Kasumi-1 (cell line): ENCODE data around the gene AXIN1.
"Not testable (repeated sequence)": the region's sequence is repeated elsewhere in the genome, so short reads cannot be mapped to it uniquely, and the experiment has no call there.

Source experiments
- DNase-seq, 2 experiments: peaks; one replicate each; lab custom pipeline; 2025; lab: John Stamatoyannopoulos, UW

The AXIN1 gene

DNA sequence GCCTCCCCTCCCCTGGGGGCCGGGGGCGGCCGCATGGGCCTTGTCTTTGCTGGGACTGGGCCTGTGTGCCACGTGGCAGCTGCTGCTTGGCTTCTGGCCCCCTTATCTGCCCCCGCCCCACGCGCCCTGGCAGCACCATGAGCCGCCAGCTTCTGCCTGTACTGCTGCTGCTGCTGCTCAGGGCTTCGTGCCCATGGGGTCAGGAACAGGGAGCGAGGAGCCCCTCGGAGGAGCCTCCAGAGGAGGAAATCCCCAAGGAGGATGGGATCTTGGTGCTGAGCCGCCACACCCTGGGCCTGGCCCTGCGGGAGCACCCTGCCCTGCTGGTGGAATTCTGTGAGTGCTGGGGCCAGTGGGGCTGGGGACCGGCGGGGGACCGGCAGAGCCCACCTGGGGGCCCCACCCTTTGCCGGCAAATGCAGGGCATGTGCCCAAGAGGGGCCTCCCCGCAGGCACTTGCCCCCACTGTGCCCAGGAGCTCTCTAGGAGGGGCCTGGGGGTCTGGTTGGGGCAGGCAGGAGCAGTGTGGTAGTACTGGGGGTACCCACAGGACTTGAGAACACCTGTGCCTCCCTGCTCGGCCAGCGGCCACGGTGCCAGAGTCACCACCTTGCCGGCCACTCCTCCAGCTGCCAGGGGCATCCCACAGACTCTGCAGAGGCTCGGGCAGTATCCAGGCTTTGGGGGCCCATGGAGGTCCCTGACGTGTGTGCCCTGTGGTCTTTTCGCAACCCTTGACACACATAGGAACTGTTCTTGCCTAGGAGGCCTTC, 69.3 kb downstream of the AXIN1 start, which contains the start of gene PDIA2:
Gene PDIA2, plus strand, starts transcription at position 132 of the 773 bp plus-strand sequence. Its CDS starts 6 bp downstream, at position 138.
- no peak for DNase-seq

DNA sequence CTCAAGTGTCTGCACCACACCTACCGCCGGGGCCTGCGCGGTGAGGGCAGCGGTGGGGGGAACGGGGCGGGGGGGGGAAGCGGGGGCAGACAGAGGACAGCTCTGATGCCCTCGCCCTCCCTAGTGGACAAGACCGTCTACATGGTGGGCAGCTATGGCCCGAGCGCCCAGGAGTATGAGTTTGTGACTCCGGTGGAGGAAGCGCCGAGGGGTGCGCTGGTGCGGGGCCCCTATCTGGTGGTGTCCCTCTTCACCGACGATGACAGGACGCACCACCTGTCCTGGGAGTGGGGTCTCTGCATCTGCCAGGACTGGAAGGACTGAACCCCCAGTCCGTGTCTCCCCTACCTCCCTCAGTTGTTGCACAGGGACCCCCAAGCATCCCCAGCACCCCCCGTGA, 70.0 kb downstream of the AXIN1 start:
- DNase-seq: no peak

DNA sequence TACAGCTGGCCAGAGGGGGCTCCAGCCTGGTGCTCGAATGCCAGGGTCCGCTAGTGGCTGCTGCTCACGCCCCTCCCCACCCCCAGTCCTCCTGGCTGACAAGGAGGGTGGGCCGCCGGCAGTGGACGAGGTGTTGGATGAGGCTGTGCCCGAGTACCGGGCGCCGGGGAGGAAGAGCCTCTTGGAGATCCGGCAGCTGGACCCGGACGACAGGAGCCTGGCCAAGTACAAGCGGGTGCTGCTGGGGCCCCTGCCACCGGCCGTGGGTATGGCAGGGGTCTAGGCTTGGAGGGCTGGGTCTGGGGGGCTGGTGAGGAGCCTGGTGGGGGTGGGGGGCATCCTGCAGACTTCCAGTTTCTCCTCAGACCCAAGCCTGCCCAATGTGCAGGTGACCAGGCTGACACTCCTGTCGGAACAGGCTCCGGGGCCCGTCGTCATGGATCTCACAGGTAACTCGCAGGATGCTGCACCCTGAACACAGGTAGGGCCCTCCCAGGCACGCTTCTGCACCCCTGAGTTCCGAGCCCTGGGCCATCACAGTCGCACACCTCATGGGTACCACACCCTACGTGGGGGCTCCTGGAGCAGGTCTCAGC, 70.8 kb downstream of the AXIN1 start:
- no peak for DNase-seq

GRCh38 chr16:280991-281659, 71.4 kb downstream of the AXIN1 start:
- no peak for DNase-seq

DNA sequence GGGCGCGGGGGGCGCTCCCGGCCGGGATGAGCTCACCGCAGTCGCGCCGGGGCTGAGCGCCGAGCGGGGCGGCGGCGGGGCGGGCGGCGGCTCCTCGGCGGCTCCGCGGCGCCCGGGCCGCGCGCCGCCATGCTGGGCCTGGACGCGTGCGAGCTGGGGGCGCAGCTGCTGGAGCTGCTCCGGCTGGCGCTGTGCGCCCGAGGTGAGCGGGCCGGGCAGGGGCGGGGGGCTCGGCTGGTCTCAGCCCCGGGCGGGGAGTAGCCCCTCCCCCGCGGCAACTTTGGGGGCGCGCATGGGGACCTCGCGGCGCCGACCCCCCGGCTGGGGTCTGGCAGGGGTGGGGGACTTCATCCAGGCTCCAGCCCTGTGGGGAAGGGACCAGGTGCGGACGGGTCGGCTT, 72.0 kb downstream of the AXIN1 start, which contains the start of gene ARHGDIG:
Gene ARHGDIG, plus strand, starts transcription at position 40 of the 400 bp plus-strand sequence. Its CDS starts 90 bp downstream, at position 130.
- no peak for DNase-seq

DNA sequence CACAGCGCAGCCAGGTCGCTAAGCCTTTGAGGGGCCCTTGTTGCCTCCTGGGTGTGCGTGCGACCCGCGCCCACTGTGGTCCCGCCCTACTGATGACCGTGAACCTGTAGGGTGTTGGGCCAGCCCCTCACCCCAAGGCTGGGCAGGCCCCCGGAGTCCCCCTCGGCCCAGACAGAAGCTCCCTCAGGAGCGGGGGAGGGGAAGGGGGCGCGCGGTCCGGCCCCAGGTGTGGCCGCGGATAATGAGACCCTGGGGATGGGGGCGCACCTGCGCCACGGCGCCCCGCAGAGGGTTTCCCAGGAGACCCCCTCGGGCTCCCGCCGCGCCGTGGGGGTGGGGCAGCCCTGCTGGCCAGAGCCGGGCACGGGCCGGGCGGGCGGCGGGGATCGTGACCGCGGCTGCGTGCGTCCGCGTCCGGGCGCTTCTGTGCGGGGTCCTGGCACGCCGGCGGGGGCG, 72.5 kb downstream of the AXIN1 start:
- DNase-seq: no peak

DNA sequence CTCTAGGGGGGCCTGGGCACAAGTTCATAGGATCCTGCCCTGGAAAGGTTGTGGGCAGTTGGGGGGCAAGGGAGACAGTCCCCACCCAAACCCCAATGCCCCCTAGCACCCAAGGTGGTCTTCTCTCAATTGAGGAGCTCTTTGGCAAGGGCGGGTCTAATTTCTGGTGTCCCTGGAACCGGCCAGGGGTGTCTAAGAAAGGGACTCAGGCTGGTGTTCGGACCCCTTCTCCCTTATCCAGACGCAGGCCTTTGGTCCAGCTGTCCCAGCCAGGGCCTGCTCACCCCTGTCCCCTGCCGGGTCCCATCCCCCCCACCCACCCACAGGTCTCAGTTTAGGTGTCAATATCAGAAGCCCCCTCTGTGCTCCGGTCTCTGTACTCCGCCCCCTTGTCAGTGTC, 73.0 kb downstream of the AXIN1 start:
- no peak for DNase-seq

- DNase-seq: no peak
Measured at GRCh38 chr16:278863-279366, 73.6 kb downstream of the AXIN1 start.

DNA sequence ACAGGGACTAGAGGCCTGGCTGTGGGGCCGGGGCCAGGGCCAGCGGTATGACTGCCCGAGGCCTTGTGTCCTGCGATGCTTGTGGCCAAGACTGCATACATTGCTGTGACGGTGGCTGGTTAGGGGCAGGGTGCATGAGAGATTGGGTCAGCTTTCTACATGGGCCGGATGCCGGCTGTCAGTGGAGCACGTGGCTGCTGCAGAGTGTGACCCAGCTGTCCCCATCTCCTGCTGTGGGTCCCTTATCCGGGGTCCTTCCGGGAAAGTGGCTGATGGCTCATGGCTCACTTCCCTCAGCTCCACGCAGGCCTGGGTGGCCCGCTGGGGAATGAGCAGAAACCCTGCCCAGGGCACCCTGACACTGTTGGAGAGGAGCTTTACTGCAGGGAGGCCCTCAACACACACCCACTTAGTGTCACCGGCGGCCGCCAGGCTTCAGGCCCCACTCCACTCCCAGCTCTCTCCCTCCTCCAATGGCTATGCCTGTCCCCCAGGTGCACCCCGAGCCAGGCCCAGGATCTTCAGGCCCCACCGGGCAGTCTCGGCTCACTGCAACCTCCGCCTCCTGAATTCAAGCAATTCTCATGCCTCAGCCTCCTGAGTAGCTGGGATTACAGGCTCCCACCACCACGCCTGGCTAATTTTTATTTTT, 76.0 kb downstream of the AXIN1 start:
- DNase-seq: no peak

- DNase-seq: no peak
Measured at GRCh38 chr16:275786-276232, 76.7 kb downstream of the AXIN1 start, which contains the start of gene RGS11. RGS11 (minus strand) TSS chr16:275944; CDS start chr16:275911, 33 bp downstream.

- DNase-seq: no peak
Measured at GRCh38 chr16:275041-275641, 77.4 kb downstream of the AXIN1 start.

DNA sequence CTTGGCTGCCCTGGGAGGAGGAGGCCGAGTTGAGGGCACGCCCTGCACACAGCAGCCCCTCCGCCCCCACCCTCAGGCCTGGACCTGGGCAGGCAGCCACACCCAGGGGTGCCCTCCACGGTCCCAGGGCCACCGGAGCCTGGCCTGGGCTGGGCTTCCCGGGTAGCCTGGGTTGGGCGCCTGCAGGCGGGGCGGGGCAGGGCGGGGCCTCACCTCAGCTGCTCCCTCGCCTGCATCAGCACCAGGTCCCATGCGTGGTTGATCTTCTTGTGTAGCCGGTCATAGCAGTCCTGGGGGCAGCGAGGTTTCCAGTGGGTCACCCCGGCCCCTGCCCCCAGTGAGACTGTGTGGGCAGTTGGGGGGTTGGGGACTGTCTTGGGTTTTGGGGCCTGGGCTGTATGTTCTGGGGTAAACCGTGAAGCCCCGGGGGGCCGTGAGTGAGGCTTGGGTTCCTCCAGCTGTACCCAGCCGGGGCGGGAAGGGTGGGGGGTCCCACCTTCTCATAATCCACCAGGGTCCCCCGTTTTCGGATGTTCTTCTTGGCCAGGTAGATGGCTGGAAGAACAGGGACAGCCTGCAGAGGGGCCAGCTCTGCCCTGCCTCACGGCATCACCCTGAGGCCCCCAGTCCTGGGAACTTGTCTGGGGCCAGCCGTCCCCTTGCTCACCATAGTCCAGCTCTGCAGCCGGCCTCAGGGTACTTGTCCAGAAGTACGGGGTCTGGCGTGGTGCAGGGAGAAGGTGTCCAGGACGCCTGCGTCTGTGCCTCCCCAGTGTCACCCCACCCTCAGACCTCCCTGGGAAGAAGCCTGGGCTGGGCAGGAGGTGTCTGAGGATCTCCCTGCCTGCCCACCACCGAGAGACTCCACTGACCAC, 78.7 kb downstream of the AXIN1 start:
- DNase-seq: no peak

- DNase-seq: no peak
Measured at GRCh38 chr16:272633-273546, 79.6 kb downstream of the AXIN1 start.

- no peak for DNase-seq
Measured at GRCh38 chr16:270381-271255, 81.9 kb downstream of the AXIN1 start.

DNA sequence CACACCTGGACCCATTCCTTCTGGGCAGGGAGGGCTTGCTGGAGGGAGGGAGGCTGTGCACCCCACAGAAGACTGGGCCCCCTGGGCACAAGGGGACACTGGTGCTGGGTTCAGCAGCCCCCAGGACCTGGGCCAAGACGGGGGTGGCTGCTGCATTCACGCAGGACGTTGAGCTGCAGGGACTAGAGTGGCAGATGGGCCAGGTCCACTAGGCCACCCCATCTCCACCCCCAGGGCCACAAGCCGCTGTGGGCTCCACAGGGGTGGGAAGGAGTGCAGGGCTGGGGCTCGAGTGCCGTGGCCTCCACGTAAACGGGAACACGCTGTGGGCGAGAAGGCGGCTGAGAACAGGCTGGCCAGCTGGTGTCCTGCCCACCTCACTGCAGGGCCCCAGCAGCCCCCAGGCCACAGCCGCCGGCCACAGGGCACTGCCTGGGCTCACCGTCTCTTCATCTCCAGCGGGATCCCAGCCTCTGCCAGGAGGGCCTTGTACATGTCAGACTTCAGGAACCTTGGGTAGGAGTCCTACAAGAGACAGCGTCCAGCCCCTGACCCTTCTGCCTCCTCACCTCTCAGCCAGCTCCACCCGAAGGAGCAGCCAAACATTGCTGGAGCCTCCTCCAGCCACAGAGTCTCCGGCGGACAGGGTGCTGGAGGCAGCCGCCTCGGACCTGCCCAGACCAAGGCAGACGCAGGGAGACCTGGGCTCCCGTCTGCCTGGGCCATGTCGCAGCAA, 83.3 kb downstream of the AXIN1 start:
- DNase-seq: no peak

DNA sequence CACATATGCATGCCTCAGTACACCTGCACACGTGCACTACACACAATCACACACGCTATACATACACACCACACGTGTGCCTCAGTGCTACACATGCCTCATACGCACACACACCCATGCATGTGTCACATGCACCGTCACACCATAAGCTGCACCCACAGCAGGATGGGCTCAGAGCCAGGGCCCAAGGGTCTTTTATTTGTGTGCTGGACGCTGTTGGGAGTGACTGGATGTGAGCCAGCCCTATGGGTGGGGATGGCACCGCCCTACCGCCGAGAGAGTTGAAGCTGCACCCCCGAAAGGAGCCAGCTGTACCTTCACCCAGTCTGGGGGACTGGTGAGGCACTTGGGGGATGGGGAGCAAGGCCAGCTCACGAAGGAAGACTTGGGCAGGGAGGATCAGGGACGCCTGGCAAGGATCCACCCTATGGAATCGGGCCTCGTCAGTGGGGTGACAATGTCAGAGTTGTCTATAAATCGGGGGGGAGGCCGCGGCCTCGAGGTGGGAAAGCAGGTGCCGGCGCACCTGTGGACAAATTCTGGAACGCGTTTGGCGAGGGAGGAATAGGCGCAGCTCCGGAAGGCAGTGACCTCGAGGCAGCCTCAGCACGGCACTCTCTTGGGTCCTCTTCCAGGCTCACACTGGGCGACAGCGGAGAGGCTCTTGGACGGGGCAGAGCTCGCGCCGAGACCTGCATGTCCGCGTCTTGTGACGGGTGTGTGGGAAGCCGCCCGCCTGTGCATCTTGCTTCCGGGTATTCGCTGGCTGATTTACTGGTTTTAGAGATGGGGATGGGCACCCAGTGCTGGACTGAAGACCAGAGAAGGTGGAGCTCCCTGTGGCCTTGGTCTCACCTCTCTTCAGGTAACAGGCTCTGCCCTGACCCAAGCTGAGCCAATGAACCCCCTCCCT, 84.1 kb downstream of the AXIN1 start:
- DNase-seq: no peak

- not testable (repeated sequence) for DNase-seq
Measured at GRCh38 chr16:267562-267961, 85.0 kb downstream of the AXIN1 start.
